Measurements from ENCODE around the gene LIN7C. TPM values are rescaled to one million over a fixed set of nuclear protein-coding genes. Genes with fewer than 3 reads are reported as not detected.

The LIN7C gene
- total and polyA plus RNA-seq, 2 of the 13 experiments (the other 11 are each of a cell fraction or from before 2014, with no cell fraction given): 14.8 to 37.2 TPM

- TF ChIP-seq ZNF441 (CRISPR knock-in tag; IDR thresholded peaks at IDR 0.05; ENCODE audit: borderline replicate concordance): peak; percentile 39; the same call in 1 of the 2 replicates
- TF ChIP-seq ZNF205 (CRISPR knock-in tag; IDR thresholded peaks at IDR 0.05): 0 out of 2 replicates have a peak, but pooled peaks have one; percentile 62
- no peak for TF ChIP-seq JUND (CRISPR knock-in tag; IDR thresholded peaks at IDR 0.05)
- no peak for TF ChIP-seq NAIF1 (CRISPR knock-in tag; IDR thresholded peaks at IDR 0.05; ENCODE audit: borderline replicate concordance)
- peak; percentile 85; the same call in 1 of the 2 replicates for TF ChIP-seq MIXL1 (CRISPR knock-in tag; IDR thresholded peaks at IDR 0.05)
- no peak; the same call in 2 of the 3 replicates for TF ChIP-seq MXI1 (IDR thresholded peaks at IDR 0.05; ENCODE audit: borderline replicate concordance, low read depth, low read length)
- no peak for TF ChIP-seq ZNF143 (CRISPR knock-in tag; IDR thresholded peaks at IDR 0.05)
- TF ChIP-seq MEIS2 (CRISPR knock-in tag; IDR thresholded peaks at IDR 0.05): peak; percentile 67; the same call in 1 of the 2 replicates
- TF ChIP-seq FOXK2 (IDR thresholded peaks at IDR 0.05): peak; percentile 87
- no peak for TF ChIP-seq CBX1 (IDR thresholded peaks at IDR 0.05; ENCODE audit: low read depth)
- peak; percentile 40 for TF ChIP-seq STAG1 (CRISPR knock-in tag; IDR thresholded peaks at IDR 0.05)
- no peak for TF ChIP-seq NR2F6 (IDR thresholded peaks at IDR 0.05)
- TF ChIP-seq NR2F6 (CRISPR knock-in tag; IDR thresholded peaks at IDR 0.05): peak; percentile 77
- TF ChIP-seq RBFOX2 (IDR thresholded peaks at IDR 0.05; ENCODE audit: low read depth, low read length): no peak
- peak; percentile 51 for TF ChIP-seq MIER2 (CRISPR knock-in tag; IDR thresholded peaks at IDR 0.05)
- TF ChIP-seq, protein P1, sequence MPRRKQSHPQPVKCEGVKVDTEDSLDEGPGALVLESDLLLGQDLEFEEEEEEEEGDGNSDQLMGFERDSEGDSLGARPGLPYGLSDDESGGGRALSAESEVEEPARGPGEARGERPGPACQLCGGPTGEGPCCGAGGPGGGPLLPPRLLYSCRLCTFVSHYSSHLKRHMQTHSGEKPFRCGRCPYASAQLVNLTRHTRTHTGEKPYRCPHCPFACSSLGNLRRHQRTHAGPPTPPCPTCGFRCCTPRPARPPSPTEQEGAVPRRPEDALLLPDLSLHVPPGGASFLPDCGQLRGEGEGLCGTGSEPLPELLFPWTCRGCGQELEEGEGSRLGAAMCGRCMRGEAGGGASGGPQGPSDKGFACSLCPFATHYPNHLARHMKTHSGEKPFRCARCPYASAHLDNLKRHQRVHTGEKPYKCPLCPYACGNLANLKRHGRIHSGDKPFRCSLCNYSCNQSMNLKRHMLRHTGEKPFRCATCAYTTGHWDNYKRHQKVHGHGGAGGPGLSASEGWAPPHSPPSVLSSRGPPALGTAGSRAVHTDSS (CRISPR knock-in tag; conservative IDR thresholded peaks at IDR 0.05): no peak
- no peak for TF ChIP-seq ZNF234 (CRISPR knock-in tag; conservative IDR thresholded peaks at IDR 0.05)
- no peak for TF ChIP-seq HCFC1 (IDR thresholded peaks at IDR 0.05; ENCODE audit: low read depth, low read length)
- TF ChIP-seq HDAC1 (CRISPR knock-in tag; IDR thresholded peaks at IDR 0.05): peak; percentile 85
- 0 out of 2 replicates have a peak, but pooled peaks have one; percentile 56 for TF ChIP-seq KDM4B (CRISPR knock-in tag; IDR thresholded peaks at IDR 0.05)
- no peak for TF ChIP-seq ZFP36L1 (CRISPR knock-in tag; IDR thresholded peaks at IDR 0.05)
- no peak for TF ChIP-seq ZC3H13 (CRISPR knock-in tag; IDR thresholded peaks at IDR 0.05)
- no peak for TF ChIP-seq RAD51 (IDR thresholded peaks at IDR 0.05; ENCODE audit: borderline replicate concordance)
- TF ChIP-seq ZNF543 (CRISPR knock-in tag; IDR thresholded peaks at IDR 0.05): 0 out of 2 replicates have a peak, but pooled peaks have one; percentile 38
- TF ChIP-seq AGO2 (optimal IDR thresholded peaks at IDR 0.05; ENCODE audit: low read depth, low read length): no peak
- no peak for TF ChIP-seq BRCA1 (CRISPR knock-in tag; IDR thresholded peaks at IDR 0.05)
- no peak for TF ChIP-seq PHF8 (CRISPR knock-in tag; IDR thresholded peaks at IDR 0.05)
- TF ChIP-seq TEF (CRISPR knock-in tag; IDR thresholded peaks at IDR 0.05): no peak
- TF ChIP-seq CCDC6 (CRISPR knock-in tag; IDR thresholded peaks at IDR 0.05): no peak; the same call in 1 of the 2 replicates
- TF ChIP-seq SMC3 (IDR thresholded peaks at IDR 0.05; ENCODE audit: low read length): peak; percentile 30; the same call in 1 of the 2 replicates
- no peak for TF ChIP-seq IRF9 (CRISPR knock-in tag; IDR thresholded peaks at IDR 0.05; ENCODE audit: borderline replicate concordance)
- TF ChIP-seq RAD21 (CRISPR knock-in tag; IDR thresholded peaks at IDR 0.05): no peak
- no peak for TF ChIP-seq ELF1 (CRISPR knock-in tag; IDR thresholded peaks at IDR 0.05)
Measured at GRCh38 chr11:27475622-27476021, 30.9 kb downstream of the LIN7C start (continued).
